HS-27A (cell line): Measurements from ENCODE around the gene GKAP1.
"Not testable (repeated sequence)": the region's sequence is repeated elsewhere in the genome, so short reads cannot be mapped to it uniquely, and the experiment has no call there.

Source experiments
- DNase-seq: peaks from one replicate; pipeline ENCODE4 v3.0.0-alpha.2; 2012; ENCODE audit warnings: low read depth, missing footprints

GKAP1 gene

DNA sequence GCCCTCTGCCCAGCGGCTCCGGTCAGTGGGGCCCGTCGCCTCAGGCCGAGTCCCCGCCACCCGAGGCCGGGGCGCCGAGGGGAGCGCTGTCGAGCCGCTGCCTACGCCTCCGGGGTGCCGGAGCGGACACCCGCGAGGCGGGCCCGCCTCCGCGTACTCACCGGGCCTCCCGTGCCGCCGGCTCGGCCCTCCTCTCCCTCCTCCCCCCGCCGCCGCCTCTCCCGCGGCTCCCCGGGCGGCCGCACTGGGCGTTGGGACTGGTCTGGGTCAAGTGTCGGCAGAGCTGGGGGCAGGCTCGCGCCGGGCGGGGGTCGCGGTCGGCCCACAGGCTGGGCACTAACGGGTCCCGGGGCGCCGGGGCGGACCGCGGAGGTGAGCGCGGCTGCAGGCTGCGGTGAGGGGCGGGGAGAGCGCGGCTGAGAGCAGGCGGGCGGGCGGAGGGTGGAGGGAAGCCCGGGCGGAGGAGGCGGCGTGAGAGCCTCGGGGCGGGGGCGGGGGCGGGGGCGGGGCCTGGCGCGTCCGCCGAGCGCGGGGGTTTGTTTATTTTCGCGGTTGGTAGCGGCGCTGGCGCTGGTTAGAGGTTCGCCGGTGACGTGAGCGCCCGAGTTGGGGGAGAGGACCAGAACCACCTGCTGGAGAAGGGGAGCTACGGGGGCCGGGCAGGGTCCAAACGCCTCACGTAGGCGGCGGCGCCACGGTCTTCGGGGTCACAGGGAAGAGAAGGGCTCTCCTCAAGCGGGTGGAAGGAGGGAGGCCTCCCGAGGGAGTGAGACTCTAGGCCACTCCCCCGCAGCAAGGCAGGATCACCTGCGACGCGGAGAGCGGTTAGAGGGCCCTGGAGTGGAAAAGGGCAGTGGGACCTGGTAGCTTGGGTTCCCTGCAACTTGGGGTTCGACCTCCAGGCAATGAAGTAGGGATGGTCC lies at the start of gene GKAP1:
TSS of gene GKAP1 (minus strand) at position 414 of the 923 bp plus-strand sequence. CDS start 11,252 bp downstream, outside the sequence.
- DNase-seq, result not testable (repeated sequence)

DNA sequence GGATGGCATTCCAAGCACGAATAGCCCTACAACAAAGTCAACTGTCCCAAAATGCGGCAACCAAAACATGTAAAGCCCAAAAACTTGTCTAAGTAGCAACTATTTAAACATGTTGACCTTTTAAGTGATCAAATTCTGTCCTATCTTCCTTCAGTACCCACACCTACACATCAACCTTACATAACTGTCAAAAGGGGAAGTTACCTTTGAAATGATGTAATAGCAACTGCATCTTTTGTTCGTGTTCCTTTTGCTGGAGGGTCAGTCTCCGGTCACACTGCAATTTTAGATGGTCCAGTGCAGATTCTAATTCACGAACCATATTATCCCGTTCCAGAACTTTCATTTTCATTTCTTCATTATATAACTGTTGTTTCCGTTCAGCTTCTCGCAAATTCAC lies 32.3 kb upstream of the GKAP1 start:
- not testable (repeated sequence) for DNase-seq

DNA sequence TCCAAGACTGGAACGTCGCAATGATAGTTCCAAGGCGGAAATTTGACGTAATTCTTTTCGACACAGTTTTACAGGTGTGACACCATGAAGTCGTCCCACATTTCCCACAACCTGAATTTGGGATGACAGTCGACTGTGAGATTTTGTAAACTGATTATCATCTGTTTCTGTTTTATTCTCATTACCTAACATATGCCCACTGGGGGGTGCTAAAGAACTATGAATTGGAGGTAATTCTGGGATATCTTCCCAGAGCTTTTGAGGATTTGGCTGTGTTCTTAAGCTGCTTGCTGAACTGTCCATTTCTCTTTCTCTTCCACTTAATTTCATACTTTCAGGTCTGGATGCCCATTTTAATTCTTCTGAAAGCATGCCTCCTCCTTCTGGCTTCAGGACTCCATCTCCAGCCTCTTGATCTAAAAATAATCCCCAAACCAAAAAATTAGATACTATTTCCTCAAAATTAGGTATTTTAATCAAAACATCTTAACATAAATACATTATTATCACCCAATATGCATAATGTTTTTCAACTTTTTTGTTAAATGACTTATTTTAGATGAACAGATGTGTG lies 19.6 kb upstream of the GKAP1 start:
- DNase-seq, result not testable (repeated sequence)

DNA sequence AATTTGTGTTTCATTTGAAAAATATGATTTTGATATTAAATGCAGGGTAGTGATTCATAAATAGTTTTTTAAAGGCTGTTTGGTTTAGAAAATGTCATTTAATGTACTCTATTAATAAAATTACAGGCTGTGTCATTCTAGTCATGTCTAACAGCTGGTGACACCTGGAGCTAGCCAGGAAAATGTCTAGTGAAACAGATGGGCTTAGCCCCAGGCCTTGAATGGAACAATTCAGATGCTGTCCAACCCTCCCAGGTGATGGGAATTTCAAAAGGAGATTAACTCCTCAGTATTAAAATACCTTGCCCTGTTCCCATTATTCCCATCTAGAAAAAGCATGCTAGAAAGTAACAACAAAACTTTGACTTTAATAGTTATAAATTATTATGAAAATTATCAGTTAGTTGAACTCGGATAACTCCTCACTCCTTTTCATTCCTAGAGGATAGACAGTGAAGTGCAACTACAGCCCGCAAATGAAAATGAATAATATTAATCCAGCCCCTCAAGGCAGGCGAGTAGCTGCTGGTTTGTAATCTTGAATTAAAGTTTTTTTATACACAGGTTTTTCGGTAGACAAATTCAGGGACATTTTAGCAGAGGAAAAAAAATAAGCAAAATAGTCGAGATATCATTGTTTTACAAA lies 13.0 kb upstream of the GKAP1 start:
- DNase-seq, result not testable (repeated sequence)

DNA sequence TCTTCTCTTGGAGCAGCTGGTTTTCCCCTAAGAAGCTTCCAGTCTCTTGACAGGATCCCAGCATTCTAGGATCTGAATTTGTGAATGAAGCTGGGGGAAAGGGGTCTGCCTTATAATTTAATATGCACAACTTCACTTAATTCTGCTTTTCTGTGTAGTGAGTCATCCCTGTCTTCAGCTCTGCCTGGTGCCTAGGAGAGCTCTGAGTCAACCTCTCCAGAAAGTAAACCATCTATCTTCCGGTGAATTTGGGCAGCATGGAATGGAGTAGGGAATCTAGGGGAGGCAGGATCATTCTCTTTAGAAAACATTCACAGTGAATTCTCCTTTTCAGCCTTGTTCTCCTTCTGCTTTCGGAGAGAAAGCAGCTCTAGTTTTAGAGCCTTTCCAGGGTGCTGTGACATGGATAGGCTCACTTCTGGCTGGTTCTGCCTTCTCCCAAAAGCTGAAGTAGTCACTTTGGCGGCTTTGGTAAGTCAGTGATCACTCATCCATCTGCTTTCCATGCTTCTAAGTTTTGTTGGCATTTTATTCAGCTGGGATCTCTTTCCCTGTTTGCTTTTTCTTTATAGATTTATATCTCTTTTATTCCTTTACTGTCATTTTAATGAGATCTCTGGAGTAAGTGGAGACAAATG lies 7.5 kb upstream of the GKAP1 start:
- DNase-seq, result not testable (repeated sequence)

DNA sequence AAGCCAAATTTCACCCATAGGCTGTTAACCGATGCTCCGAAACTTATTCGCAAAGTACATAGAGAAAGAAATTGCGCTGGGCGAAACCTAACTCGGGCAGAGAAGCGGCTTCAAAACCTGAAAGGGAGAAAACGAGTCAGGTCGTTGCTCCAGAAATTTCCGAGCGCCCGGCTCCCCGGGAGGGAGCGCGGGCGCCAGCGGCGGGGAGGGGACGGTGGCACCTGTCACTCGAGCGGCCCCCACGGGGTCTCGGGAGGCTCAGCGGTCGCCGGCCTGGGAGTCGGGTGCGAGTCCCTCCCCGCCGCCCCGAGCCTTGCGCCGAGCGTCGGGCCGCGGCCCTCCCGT lies 586 bp downstream of the GKAP1 start:
- DNase-seq, result not testable (repeated sequence)

DNA sequence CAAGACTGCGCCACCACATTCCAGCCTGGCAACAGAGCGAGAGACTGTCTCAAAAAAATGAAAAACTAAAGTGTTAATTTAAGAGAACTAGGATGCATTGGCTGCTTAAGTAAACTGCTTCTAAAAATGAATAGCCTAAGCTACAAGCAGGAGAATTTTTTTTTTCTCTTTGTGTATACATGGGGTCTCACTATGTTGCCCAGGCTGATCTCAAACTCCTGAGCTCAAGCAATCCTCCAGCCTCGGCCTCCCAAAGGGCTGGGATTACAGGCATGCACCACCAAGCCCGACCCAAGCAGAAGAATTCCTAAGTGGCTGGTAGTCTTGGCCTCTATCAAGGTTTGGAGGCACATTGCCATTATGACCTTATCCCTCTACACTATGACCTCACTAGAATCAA lies 2.4 kb downstream of the GKAP1 start:
- not testable (repeated sequence) for DNase-seq

DNA sequence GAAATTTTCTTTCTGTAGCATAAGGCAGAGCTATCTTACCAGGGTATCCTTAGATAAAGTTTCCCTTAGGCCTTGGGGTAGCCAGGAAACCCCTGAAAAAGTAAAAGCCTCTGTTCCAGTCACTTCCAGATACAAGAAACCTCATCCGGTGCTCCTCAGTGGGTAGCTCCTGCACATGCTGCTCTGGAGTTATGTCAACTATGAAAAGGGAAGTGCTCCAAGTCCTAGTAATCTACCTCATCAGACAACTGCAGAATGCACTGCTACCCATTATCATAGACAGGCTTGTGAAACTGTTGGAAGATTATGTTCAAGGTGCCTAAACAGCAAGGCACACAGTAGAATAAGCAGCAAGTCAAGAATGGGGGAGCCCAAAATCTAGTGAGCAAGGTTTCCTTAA lies 8.4 kb downstream of the GKAP1 start:
- DNase-seq, result not testable (repeated sequence)

DNA sequence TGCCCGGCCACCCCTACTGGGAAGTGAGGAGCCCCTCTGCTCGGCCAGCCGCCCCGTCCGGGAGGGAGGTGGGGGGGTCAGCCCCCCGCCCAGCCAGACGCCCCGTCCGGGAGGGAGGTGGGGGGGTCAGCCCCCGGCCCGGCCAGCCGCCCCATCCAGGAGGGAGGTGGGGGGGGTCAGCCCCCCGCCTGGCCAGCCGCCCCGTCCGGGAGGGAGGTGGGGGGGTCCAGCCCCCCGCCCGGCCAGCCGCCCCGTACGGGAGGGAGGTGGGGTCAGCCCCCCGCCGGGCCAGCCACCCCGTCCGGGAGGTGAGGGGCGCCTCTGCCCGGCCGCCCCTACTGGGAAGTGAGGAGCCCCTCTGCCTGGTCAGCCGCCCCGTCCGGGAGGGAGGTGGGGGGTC lies 13.1 kb downstream of the GKAP1 start:
- not testable (repeated sequence) for DNase-seq

DNA sequence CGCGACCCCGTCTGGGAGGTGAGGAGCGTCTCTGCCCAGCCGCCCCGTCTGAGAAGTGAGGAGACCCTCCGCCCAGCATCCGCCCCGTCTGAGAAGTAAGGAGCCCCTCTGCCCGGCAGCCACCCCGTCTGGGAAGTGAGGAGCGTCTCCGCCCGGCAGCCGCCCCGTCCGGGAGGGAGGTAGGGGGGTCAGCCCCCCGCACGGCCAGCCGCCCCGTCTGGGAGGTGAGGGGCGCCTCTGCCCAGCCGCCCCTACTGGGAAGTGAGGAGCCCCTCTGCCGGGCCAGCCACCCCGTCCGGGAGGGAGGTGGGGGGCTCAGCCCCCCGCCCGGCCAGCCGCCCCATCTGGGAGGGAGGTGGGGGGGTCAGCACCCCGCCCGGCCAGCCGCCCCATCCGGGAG lies 13.6 kb downstream of the GKAP1 start:
- DNase-seq, result not testable (repeated sequence)

DNA sequence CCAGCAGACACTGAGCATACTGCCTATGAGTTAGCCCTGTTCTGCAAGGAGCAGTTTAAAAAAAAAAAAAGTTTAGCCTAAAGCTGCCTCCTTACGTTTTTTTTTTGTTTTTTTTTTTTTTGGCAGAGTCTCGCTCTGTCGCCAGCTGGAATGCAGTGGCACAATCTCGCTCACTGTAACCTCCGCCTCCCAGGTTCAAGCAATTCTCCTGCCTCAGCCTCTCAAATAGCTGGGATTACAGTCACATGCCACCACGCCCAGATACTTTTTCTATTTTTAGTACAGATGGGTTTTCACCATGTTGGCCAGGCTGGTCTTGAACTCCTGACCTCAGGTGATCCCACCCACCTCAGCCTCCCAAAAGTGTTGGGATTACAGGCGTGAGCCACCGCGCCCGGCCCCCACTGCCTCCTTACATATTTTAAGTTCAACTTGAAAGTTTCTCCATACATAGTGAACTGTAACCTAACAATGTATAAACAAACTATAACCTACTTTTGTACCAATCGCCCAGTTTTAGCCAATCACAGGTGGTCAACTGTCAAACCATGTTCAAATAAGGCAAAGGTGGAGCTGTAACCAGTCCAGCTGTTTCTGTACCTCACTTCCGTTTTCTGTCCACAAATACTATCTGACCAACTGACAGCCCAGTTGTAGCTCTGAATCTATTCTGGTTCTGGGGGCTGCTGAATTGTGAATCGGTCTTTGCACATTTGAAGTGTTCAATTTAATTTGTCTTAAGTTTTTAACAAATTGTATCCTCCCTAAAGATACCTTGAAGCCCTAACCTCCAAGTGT lies 17.1 kb downstream of the GKAP1 start:
- DNase-seq, result no peak

DNA sequence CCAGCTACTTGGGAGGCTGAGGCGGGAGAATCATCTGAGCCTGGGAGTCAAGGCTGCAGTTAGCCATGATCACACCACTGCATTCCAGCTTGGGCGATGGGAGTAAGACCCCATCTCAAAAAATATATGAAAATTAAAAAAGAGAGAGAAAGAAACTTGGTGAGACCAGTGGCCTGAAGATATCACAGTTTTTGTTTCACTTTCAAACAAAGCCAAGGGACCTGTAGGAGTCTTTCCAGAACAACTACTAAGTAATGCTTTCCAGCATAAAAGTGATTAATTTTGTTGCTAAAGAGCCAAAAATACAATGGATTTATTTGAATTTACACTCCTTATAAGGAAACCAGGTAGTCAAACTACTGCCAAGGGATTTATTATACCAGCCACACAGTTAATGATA lies 23.5 kb downstream of the GKAP1 start:
- no peak for DNase-seq

DNA sequence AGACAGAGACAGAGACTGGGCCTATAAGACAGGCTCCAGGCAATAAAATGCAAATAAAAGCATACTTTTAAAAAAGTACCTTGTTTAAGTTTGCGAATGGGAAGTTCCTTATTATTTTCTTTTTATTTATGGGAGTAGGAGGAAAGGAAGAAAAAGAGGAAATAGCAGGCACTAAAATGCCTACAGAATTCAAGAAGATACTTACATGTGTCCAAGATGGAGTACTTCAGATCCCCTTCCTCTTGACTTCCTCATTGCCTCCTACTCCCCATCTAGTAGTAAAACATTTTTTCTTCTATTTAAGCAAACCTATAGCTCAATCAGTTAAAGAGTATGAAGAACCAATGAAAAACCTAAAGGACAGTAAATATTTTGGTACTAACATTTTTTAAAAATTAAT lies 24.8 kb downstream of the GKAP1 start:
- DNase-seq, result no peak

DNA sequence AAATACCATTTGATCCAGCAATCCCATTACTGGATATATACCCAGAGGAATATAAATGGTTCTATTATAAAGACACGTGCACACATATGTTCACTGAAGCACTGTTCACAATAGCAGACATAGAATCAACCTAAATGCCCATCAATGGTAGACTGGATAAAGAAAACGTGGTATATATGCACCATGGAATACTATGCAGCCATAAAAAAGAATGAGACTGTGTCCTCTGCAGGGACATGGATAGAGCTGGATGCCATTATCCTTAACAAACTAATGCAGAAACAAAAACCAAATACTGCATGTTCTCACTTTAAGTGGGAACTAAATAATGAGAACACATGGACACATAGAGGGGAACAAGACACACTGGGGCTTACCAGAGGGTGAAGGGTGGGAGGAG lies 39.4 kb downstream of the GKAP1 start:
- no peak for DNase-seq

DNA sequence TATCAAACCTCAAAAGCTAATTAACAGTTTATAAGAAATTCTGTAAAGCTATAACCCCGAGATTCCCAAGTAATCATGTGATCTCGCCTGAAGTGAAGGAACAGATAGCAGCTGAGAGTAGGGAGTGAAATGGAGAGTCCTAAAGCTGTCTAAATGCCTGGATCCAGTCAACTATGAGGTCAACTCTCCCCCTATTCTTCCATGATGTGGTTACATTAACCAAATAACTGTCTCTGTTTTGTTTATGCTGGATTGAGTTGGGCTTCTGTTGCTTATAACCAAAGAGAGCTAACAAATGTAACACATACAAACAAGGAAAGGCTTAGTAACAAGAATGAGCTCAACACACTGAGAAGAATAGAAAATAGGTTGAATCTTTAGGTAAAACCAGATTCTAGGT lies 41.6 kb downstream of the GKAP1 start:
- no peak for DNase-seq

DNA sequence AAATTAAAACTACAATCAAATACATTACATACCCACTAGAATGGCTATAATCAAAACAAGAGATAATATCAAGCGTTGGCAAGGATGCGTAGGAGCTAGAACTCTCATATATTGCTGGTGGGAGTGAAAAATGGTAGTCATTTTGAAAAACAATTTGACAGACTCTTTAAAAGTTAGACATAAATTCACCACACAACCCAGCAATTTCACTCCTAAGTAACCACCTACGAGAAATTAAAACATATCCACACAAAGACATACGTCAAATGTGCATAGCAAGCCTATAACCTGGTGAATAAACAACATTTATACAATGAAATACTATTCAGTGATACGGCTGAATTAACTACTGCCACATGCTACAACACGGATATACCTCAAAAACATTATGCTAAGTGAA lies 44.7 kb downstream of the GKAP1 start:
- no peak for DNase-seq

DNA sequence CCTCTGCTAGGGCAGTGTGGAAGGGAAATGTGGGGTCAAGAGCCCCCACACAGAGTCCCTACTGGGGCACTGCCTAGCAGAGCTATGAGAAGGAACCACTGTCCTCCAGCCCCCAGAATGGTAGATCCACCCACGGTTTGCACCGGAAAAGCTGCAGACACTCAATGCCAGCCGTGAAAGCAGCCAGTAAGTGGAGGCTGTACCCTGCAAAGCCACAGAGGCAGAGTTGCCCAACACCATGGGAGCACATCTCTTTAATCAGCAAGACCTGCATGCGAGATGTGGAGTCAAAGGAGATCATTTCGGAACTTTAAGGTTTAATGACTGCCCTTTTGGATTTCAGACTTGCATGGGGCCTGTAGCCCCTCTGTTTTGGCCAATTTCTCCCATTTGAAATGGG lies 52.2 kb downstream of the GKAP1 start:
- DNase-seq, result no peak

DNA sequence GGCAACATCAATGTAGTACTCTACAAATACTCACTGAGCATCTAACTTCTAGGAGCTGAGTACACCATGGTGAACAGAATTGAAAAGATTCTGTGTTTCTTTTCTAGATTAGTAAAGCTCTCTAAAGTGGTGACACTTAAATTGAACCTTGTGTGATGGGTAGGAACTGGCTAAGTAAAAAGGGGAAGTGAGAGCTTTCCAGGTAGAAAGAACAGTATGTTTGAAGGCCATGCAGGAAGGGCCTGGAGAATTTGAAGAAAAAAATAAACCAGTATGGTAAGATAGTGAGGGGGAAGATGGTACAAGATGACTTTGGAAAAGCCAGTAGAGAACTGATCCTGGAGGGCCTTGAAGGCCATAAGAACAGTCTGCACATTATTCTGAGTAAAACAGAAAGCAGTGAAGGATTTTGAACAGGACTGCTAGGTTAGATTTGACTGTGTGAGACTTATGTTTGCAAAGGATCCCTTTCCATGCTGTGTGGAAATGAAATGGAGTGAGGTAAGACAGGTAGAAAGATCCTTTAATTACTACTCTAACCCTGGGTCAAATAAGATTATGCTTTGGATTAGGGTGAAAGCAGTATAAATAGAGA lies 63.1 kb downstream of the GKAP1 start:
- DNase-seq, result no peak

DNA sequence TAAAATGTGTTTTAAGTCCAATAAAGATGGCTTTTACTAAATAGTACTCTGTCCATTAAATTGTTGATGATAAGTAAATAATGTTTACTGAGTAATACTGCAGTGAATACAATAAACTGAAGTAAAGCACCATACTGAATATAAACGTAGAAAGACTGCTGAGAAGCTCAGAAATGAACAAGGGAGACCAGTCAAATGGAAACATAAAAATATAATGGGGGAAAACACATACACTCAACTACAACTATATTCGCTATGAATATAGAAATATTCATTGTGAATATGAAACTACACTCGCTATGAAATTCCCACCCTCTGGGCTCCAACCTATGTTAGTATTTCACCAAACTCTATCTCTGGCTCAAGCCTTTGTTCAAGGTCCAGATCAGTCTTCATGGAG lies 67.9 kb downstream of the GKAP1 start:
- DNase-seq, result no peak

DNA sequence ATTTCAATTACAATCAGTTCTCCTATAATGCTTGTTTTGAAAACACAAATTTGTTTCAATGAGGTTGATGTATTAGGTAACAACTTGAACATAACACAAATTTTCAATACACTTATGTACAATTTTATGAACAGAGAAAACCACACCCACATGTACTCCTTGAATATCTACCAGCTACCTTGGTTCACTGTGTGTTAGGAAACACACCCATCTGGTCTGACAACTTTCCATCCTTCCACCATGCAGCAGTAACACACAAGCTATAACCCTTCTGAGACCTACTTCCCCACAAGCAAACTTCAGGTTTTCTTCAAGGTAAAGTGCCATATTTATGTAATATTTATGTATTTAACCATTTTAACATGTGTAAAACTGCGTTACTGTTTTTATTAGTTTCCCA lies 73.4 kb downstream of the GKAP1 start:
- no peak for DNase-seq

DNA sequence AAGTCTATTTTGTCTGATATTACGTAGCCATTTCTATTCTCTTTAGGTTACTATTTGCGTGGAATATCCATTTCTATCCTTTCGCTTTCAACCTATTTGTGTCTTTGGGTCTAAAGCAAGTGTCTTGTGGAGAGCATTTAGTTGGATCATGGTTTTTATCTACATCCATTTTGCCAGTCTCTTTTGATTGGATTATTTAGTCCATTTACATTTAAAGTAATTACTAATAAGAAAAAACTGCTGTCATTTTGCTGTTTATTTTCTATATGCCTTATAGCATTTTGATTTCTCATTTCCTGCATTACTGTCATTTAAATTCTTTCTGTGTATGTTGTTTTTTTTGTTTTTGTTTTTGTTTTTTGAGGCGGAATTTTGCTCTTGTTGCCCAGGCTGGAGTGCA lies 83.8 kb downstream of the GKAP1 start:
- no peak for DNase-seq
